Skin of body (tissue), 2 donors: Measurements from ENCODE around the gene RARB. TPM values are rescaled to one million over a fixed set of nuclear protein-coding genes. Genes with fewer than 3 reads are reported as not detected.

ENCODE experiments used
- DNase-seq: peaks from one replicate; lab custom pipeline; 2025; lab: John Stamatoyannopoulos, UW
- total RNA-seq: library from RNA; depleted of rRNA; stranded (reverse); fragments of >200 nt; gene quantifications from one replicate; pipeline ENCODE4 v1.2.3, GENCODE V29; 2014

The RARB gene
- total RNA-seq, 1 donor from 2014 or later = 5.5 TPM

- no peak for DNase-seq
Measured at GRCh38 chr3:25471081-25471768, 43.2 kb downstream of the RARB start.

- no peak for DNase-seq
Measured at GRCh38 chr3:25472153-25472552, 44.1 kb downstream of the RARB start.

GRCh38 chr3:25472731-25473130 is 44.7 kb downstream of the RARB start:
- peak; percentile 51 for DNase-seq

- DNase-seq = no peak
Measured at GRCh38 chr3:25473246-25473645, 45.2 kb downstream of the RARB start.

GRCh38 chr3:25474052-25474451 is 46.0 kb downstream of the RARB start:
- peak; percentile 50 for DNase-seq

DNA sequence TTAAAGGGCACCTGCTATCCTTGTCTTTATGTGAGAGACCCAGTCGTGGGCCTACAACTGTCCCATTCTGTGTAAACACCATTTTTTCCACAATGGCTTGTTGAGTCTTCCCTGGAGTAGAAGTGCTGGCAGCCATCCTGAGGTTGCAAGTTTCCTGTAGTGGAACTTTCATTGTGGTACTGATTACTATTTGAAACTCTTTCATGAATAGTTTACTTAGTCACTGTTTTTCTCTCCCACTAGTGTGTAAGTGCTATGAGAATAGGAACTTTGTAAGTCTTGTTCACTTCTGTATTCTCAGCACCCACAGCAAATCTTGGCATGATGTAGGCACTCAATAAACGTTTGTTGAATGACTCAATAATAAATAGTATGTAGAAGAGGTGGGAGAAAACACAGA is 48.6 kb downstream of the RARB start:
- no peak for DNase-seq

DNA sequence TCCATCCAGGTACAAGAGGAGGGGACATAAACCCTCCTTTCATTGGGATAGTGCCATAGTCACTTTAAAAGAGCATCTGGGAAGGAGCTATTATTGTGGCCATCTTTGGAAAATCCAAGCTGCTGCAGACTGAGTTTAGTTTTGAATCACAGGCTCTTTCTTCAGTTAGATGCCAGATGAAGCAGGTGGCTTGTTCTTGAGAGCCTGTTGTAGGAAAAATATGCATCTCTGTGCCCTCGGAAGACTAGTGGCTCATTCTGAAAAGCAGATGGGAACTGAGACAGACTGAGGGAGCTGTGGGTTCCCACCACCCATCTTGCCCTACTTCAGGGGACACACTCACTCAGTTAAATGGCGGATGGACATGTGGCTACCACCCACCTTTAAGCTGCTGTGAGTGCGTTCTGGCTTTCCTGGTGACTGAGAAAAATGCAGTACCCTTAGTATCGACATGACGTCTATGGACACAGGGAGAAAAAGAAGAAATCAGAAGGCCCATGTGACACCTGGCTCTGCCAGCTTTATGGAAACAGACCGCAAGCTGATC is 50.2 kb downstream of the RARB start:
- no peak for DNase-seq

- no peak for DNase-seq
Measured at GRCh38 chr3:25478964-25479726, 51.1 kb downstream of the RARB start.

GRCh38 chr3:25479727-25480010 is 51.6 kb downstream of the RARB start:
- no peak for DNase-seq

DNA sequence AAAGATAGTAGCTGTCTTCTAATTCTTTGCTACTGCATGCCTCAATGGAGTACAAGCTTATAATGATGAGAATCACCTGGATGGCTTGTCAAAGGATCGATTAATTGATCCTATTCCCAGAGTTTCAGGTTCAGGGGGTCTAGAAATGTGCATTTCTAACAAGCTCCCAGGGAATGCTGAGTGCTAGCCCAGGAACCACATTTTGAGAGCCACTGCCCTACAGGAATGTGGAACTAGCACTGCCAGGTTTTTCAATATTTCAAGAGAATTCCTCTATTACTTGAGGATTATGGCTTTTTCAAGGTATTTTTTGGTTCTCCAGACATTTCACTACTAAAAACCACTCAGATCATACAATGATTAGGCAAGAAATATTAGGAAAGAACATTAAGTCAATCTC is 52.7 kb downstream of the RARB start:
- no peak for DNase-seq

- no peak for DNase-seq
Measured at GRCh38 chr3:25481386-25481785, 53.3 kb downstream of the RARB start.

GRCh38 chr3:25483456-25483855 is 55.4 kb downstream of the RARB start:
- DNase-seq = no peak

GRCh38 chr3:25485673-25486072 is 57.6 kb downstream of the RARB start:
- DNase-seq = no peak

DNA sequence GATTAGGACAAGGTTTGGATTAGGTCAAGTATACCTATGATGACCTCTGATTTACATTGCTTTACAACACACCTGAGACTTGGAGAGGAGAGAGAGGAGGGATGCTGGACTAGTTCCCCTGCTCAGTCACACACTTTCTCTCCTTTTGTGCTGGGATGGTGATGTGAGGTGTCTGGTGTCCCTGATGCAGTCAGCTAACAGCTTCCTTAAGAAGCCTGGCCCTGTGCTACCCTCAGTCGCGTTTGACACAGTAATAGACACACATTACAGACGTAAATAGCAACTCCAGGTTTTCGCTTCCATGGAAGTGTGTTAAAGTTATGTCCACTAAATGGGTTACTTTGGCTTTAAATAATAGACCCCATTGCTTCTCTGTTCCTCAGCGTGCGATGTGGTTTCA is 58.9 kb downstream of the RARB start:
- DNase-seq = no peak

GRCh38 chr3:25489858-25490593 is 62.0 kb downstream of the RARB start:
- no peak for DNase-seq

GRCh38 chr3:25493246-25493645 is 65.2 kb downstream of the RARB start:
- no peak for DNase-seq

GRCh38 chr3:25493786-25494185 is 65.7 kb downstream of the RARB start:
- DNase-seq = no peak

GRCh38 chr3:25495304-25495703 is 67.2 kb downstream of the RARB start:
- DNase-seq = no peak

GRCh38 chr3:25495726-25496253 is 67.7 kb downstream of the RARB start:
- DNase-seq = no peak

GRCh38 chr3:25497096-25497495 is 69.0 kb downstream of the RARB start:
- no peak for DNase-seq

GRCh38 chr3:25500706-25501210 is 72.7 kb downstream of the RARB start:
- DNase-seq = no peak

GRCh38 chr3:25502233-25502632 is 74.2 kb downstream of the RARB start:
- no peak for DNase-seq
